Middle frontal gyrus (tissue), 1 donor: ENCODE measurements around the gene TAF11L4.
"Not testable (repeated sequence)": the region's sequence is repeated elsewhere in the genome, so short reads cannot be mapped to it uniquely, and the experiment has no call there.

Experiments
- DNase-seq: peaks from one replicate; pipeline ENCODE4 v3.0.0-alpha.2; 2015; ENCODE audit warnings: low spot score; ENCODE audit errors: extremely low spot score

The TAF11L4 gene

DNA sequence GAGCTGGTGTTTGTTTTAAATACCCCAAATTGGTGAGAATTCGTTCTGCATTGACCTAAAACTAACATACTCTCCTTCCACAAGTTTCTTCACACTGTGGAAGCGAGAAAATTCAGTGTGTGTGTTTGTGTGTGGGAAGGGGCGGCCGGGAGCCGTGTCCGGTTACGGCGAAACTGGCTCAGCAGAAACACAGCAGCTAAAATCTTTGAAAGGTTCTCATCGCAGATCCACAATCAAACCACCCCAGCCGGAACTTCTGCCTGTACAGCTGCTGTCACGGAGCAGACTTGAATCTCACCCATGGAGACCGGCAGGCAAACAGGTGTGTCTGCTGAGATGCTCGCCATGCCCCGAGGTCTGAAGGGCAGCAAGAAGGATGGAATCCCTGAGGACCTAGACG, at the start of gene TAF11L4:
Gene TAF11L4, plus strand, starts transcription at position 301 of the 400 bp plus-strand sequence.
- not testable (repeated sequence) for DNase-seq

DNA sequence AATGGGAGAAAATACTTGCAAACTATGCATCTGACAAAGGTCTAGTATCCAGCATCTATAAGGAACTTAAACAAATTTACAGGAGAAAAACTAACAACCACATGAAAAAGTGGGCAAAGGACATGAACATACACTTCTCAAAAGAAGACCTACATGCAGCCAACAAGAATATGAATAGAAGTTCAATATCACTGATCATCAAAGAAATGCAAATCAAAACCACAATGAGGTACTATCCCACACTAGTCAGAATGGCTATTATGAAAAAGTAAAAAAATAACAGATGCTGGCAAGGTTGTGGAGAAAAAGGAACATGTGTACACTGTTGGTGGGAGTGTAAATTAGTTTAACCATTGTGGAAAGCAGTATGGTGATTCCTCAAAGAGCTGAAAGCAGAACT, 46.5 kb upstream of the TAF11L4 start:
- not testable (repeated sequence) for DNase-seq

DNA sequence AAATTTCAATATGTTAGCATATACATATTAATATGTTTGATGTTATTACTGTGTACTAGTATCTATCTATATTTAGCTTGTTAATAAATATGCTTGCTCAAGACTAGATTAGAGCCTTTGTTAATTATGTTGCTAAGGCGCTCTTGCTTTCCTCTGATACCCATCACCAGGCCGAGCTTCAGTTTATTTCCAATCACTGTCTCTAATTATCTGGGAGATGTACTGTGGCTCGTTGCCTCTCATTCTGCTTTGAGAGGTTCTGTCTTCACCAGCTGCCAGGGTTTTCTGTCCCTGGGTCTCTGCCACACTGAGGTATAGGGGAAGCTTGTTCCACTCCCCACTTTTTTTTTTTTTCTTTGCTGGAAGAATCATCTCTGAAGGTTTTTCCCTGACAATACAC, 44.6 kb upstream of the TAF11L4 start:
- no peak for DNase-seq

DNA sequence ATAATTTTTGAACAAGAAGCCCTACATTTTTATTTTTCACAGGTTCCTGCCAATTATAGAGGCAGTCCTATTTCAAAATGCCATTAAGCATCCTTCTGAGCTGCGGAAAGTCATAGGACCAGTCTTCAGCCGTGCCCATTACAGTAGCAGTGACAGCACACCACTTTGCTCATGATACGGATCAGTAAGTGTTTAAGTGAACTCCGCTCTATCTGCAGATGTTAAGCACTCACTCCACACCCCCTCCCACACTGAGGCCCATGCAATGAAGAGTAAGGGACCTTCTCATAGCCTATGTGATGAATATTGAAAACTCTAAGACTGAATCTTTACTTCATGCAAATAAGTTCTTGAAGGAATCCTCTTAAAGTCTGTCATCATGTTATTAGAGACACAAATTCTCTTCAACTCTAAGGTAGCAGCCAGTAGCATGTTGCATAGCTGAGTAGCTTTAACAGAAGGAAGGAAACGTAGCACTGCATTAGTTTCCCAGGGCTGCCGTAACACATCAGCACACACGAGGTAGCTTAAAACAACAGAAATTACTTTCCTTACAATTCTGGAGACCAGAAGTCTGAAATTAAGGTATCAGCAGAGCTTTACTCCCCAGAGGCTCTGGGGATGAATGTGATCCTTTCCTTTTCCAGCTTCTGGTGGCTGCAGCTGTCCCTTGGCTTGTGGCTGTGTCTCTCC, 43.9 kb upstream of the TAF11L4 start:
- DNase-seq: no peak

DNA sequence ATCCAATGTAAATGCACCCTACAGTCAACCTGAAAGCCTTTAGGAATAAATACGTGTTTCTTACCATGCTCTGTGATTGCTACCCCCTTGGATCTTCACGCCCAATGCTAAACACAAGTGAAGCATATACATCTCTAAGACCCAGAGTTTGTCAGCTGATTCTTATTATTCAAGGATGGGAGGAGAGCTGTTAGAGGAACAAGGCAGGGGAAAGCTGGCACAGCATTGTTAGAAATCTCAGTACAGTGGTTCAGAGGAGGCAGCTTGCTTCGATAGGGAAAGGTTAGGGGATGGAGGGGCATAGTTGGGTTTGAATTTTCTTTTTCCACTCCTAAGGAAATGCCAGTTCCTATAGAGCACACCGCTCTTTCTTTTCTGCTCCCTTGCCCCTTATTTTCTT, 40.2 kb upstream of the TAF11L4 start:
- DNase-seq: no peak

DNA sequence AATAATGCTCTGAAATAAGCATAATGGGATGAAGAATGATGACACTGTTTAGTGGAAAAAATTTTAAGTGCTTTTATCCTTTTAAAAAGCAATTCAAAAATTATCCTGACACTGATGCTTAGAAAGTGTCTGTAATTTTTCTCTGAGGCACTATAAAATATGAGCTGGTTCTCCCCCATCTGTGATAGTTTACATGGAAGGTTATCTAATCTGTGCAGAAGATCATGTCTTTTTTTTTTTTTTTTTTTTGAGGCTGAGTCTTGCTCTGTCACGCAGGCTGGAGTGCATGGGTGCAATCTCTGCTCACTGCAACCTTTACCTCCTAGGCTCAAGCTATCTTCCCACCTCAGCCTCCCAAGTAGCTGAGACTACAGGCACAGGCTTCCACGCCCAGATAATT, 38.8 kb upstream of the TAF11L4 start:
- DNase-seq: no peak

DNA sequence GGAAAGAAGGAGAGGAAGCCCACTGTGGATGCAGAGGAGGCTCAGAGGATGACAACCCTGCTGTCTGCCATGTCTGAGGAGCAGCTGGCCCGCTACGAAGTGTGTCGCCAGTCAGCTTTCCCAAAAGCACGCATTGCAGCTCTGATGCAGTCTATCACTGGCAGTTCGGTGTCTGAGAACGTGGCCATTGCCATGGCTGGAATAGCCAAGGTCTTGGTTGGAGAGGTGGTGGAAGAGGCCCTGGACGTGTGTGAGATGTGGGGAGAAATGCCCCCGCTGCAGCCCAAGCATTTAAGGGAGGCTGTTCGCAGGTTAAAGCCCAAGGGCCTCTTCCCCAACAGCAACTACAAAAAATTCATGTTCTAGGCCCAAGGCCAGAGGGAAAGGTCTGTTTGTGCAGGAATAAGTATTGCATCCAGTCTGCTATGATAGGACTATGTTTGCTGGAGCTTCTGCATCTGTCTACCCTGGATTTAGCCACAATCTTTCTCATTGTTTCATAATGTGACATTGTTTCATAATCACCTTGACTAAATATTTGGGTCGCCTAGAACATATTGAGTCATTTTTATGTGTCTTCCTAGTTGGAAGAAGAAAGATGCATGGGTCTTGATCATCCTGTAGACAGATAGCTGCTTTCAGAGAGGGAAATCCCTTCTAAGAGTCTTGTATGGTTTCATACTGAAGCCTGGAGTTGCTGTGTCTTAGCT, 35.0 kb upstream of the TAF11L4 start:
- DNase-seq: not testable (repeated sequence)

DNA sequence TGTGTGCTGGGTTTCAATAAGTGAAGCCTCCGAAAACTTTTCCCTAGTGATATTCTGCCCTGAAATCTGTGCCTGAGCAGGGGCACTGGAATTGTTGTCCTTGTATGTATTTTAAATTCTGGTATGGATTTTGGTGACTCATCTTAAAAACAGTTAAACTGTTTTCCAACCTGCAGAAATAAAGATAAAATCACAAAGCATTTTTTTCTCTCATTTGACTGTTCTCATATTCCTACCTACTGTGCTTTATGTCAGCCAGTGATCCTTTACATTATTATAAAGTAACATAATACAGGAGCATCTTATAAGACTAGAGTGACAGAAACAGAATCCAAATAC, 34.5 kb upstream of the TAF11L4 start:
- DNase-seq: no peak

DNA sequence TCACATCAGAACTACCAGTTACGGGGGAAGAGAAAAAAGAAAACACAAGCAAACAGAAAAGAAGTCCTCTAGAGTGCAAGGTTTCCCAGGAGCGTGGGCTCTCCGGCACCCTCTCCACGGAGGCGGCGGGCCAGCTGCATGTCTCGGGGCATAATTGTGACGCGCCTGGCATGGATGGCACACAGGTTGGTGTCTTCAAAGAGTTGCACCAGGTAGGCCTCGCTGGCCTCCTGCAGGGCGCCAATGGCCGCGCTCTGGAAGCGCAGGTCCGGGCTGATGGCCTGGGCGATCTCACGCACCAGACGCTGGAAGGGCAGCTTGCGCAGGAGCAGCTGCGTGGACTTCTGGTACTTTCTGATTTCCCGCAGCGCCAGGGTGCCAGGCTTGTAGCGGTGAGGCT, 30.3 kb upstream of the TAF11L4 start:
- not testable (repeated sequence) for DNase-seq

DNA sequence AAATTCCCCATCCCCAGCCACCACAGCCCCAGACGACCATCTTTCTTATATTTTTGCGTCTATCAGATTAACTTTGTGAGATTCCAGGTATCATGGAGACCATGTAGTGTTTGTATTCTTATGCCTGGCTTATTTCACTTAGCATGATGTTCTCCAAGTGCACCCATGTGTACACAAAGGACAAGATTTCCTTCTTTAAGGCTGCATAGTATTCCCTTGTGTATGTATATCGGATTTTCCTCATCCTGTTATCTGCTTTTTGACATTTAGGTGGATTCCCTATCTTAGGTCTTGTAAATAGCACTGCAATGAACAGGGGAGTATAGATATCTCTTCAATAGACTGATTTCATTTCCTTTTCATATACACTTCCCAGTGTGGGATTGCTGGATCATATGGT, 28.8 kb upstream of the TAF11L4 start:
- DNase-seq: no peak

DNA sequence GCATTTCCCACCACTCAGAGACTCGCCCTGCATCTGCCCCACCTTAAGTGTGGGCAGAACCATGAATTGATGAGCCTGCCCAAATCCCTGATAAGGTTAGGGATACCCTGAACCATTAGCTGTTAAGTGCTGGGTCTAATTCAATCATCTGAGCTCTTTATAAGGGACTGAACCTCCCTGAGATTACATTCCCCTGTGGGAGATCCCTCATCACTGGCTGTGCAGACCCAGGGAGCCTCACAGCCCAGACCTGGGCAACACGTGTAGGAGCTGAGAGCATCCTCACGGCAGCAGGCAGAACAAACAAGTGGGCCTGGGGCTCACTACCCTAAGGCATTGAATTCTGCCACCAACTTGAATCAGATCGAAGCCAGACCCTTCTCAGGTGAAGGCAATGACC, 24.2 kb upstream of the TAF11L4 start:
- no peak for DNase-seq

DNA sequence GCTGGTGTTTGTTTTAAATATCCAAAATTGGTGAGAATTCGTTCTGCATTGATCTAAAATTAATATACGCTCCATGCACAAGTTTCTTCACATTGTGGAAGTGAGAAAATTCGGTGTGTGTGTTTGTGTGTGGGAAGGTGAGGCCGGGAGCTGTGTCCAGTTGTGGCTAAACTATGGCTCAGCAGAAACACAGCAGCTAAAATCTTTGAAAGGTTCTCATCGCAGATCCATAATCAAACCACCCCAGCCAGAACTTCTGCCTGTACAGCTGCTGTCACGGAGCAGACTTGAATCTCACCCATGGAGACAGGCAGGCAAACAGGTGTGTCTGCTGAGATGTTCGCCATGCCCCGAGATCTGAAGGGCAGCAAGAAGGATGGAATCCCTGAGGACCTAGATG, 23.7 kb upstream of the TAF11L4 start, which contains the start of gene TAF11L2:
Gene TAF11L2, plus strand, starts transcription at position 301 of the 400 bp plus-strand sequence.
- not testable (repeated sequence) for DNase-seq

DNA sequence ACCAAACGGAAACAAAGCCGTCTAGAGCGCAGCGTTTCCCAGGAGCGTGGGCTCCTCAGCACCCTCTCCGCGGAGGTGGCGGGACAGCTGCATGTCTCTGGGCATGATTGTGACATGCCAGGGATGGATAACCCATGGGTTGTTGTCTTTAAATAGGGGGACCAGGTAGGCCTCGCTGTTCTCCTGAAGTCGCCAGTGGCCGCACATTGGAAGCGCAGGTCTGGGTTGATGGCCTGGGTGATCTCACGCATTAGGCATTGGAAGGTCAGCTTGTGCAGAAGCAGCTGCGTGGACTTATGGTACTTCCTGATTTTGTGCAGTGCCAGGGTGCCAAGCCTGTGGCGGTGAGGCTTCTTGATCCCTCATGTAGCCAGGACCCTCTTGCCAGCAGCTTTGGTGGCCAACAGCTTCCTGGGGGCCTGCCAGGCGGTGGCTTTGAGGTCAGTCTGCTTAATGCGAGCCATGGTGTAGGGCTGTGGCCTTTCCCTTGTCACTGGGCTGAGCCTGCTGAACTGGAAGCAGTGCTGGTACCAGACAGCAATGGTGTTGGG, 9.8 kb upstream of the TAF11L4 start:
- no peak for DNase-seq

DNA sequence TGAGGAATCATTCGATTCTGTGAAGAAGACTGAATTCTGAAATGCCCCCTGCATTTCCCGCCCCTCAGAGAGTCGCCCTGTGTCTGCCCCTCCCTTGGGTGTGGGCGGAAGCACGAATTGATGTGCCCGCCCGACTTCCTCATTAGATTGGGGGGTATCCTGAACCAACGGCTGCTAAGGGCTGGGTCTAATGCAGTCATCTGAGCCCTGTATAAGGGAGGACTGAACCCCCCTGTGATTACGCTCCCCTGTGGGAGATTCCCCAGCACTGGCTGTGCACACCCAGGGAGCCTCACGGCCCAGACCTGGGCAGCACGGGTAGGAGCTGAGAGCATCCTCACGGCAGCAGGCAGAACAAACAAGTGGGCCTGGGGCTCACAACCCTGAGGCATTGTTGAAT, 4.1 kb upstream of the TAF11L4 start:
- DNase-seq: not testable (repeated sequence)

DNA sequence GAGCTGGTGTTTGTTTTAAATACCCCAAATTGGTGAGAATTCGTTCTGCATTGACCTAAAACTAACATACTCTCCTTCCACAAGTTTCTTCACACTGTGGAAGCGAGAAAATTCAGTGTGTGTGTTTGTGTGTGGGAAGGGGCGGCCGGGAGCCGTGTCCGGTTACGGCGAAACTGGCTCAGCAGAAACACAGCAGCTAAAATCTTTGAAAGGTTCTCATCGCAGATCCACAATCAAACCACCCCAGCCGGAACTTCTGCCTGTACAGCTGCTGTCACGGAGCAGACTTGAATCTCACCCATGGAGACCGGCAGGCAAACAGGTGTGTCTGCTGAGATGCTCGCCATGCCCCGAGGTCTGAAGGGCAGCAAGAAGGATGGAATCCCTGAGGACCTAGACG, 3.5 kb upstream of the TAF11L4 start, which contains the start of gene TAF11L3:
Gene TAF11L3, plus strand, starts transcription at position 301 of the 400 bp plus-strand sequence.
- not testable (repeated sequence) for DNase-seq

DNA sequence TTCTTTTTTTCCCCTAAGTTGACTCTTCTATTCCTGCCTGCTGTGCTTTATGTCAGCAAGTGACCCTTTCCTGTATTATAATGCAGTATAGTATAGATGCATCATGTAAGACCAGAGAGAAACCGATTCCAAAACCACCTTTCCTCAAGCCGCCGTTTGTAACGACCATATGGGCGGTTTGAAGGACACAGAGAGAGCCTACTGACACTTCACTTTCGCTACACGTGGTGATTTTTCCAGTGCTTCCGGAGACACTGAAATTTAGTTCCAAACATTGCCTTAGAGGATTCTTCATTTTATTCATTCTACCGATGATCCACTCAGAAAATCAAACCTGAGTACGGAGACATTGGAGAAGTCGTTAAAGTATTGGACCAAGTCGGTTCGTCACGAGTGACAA, 2.1 kb upstream of the TAF11L4 start:
- DNase-seq: not testable (repeated sequence)

DNA sequence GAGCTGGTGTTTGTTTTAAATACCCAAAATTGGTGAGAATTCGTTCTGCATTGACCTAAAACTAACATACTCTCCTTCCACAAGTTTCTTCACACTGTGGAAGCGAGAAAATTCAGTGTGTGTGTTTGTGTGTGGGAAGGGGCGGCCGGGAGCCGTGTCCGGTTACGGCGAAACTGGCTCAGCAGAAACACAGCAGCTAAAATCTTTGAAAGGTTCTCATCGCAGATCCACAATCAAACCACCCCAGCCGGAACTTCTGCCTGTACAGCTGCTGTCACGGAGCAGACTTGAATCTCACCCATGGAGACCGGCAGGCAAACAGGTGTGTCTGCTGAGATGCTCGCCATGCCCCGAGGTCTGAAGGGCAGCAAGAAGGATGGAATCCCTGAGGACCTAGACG, 3.3 kb downstream of the TAF11L4 start, which contains the start of gene TAF11L5:
Gene TAF11L5, plus strand, starts transcription at position 301 of the 400 bp plus-strand sequence.
- DNase-seq: not testable (repeated sequence)

DNA sequence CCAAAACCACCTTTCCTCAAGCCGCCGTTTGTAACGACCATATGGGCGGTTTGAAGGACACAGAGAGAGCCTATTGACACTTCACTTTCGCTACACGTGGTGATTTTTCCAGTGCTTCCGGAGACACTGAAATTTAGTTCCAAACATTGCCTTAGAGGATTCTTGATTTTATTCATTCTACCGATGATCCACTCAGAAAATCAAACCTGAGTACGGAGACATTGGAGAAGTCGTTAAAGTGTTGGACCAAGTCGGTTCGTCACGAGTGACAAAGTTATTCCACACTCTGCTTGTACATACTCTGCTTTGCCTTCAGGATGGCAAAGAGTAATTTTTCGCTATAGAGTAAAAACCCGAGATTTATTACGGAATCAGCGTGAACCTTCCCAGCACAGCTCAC, 4.9 kb downstream of the TAF11L4 start:
- not testable (repeated sequence) for DNase-seq

DNA sequence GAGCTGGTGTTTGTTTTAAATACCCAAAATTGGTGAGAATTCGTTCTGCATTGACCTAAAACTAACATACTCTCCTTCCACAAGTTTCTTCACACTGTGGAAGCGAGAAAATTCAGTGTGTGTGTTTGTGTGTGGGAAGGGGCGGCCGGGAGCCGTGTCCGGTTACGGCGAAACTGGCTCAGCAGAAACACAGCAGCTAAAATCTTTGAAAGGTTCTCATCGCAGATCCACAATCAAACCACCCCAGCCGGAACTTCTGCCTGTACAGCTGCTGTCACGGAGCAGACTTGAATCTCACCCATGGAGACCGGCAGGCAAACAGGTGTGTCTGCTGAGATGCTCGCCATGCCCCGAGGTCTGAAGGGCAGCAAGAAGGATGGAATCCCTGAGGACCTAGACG, 6.8 kb downstream of the TAF11L4 start, which contains the start of gene TAF11L6:
Gene TAF11L6, plus strand, starts transcription at position 301 of the 400 bp plus-strand sequence.
- not testable (repeated sequence) for DNase-seq
